ENCODE data around the gene PPP3CA. TPM values are rescaled to one million over a fixed set of nuclear protein-coding genes. Genes with fewer than 3 reads are reported as not detected.

Gene PPP3CA
- total and polyA plus RNA-seq, 2 experiments from 2014 or later = 27.0 to 45.2 TPM

DNA sequence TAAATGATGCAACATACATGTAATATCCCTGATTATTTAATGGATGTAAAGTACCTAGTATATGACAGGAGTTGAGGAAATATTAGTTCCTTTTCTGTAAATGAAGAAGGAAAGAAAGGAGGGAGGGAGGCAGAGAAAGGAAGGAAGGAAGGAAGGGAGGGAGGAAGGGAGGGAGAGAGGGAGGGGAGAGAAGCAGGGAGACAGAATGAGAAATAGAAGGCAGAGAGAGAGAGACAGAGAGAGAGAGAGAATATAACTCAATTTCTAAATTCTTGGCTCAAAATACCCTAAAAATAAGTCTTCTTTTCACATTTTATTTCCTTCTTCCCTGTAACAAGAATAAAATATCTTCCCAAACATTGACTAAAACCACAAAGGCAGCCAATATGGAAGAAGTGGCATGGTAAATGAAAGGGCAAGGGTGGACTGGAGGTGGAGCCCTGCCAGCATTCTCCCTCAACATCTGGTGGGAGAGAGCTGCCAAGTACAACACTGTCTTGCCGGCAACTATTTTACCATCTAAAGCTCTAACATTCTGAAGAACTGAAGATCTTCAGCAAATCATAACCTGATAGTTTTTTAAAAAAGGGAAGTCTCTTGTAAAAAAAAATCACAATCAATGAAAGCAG, 245.1 kb downstream of the PPP3CA start (continued):
- TF ChIP-seq, protein P1, sequence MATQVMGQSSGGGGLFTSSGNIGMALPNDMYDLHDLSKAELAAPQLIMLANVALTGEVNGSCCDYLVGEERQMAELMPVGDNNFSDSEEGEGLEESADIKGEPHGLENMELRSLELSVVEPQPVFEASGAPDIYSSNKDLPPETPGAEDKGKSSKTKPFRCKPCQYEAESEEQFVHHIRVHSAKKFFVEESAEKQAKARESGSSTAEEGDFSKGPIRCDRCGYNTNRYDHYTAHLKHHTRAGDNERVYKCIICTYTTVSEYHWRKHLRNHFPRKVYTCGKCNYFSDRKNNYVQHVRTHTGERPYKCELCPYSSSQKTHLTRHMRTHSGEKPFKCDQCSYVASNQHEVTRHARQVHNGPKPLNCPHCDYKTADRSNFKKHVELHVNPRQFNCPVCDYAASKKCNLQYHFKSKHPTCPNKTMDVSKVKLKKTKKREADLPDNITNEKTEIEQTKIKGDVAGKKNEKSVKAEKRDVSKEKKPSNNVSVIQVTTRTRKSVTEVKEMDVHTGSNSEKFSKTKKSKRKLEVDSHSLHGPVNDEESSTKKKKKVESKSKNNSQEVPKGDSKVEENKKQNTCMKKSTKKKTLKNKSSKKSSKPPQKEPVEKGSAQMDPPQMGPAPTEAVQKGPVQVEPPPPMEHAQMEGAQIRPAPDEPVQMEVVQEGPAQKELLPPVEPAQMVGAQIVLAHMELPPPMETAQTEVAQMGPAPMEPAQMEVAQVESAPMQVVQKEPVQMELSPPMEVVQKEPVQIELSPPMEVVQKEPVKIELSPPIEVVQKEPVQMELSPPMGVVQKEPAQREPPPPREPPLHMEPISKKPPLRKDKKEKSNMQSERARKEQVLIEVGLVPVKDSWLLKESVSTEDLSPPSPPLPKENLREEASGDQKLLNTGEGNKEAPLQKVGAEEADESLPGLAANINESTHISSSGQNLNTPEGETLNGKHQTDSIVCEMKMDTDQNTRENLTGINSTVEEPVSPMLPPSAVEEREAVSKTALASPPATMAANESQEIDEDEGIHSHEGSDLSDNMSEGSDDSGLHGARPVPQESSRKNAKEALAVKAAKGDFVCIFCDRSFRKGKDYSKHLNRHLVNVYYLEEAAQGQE (IDR thresholded peaks at IDR 0.05; ENCODE audit: unreplicated experiment) = no peak
- TF ChIP-seq, protein P2, sequence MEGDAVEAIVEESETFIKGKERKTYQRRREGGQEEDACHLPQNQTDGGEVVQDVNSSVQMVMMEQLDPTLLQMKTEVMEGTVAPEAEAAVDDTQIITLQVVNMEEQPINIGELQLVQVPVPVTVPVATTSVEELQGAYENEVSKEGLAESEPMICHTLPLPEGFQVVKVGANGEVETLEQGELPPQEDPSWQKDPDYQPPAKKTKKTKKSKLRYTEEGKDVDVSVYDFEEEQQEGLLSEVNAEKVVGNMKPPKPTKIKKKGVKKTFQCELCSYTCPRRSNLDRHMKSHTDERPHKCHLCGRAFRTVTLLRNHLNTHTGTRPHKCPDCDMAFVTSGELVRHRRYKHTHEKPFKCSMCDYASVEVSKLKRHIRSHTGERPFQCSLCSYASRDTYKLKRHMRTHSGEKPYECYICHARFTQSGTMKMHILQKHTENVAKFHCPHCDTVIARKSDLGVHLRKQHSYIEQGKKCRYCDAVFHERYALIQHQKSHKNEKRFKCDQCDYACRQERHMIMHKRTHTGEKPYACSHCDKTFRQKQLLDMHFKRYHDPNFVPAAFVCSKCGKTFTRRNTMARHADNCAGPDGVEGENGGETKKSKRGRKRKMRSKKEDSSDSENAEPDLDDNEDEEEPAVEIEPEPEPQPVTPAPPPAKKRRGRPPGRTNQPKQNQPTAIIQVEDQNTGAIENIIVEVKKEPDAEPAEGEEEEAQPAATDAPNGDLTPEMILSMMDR (conservative IDR thresholded peaks at IDR 0.05; ENCODE audit: low read depth in 2 of 2) = no peak

DNA sequence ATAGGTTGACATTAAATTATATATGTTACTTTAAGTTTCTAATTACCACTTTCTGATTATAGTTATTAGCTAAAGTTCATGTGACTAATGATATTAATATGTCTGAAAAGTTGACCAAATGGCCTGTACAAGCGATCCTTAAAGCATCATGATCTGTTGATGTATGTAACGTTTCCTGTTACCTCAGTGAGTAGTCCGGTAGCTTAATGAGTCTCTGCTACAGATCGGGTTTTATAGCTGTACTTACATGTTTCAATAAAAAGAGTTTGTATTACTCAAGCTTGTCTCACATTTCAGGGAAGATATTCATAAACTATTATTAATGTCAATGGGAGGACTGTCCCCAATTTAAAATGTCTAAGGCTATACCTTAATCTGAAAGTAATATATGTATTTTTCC, 246.3 kb downstream of the PPP3CA start:
- H2AFZ ChIP-seq = no peak overlapping the region
- no peaks in the 10 kb centered on the region for H3K9me3 Mint-ChIP-seq
- H4K20me1 ChIP-seq (replicated peaks; ENCODE audit: insufficient read depth) = no peaks in the 10 kb centered on the region
- H3K79me2 ChIP-seq (replicated peaks; ENCODE audit: insufficient read depth) = no peaks in the 10 kb centered on the region
- no peaks in the 10 kb centered on the region for H3F3A ChIP-seq (replicated peaks; ENCODE audit: low read depth)
- ATAC-seq (no peak), DNase-seq (ENCODE audit: low spot score) (no peak)
- no peaks in the 10 kb centered on the region for H3K9me2 ChIP-seq (ENCODE audit: insufficient read depth)
- H3K27me3 ChIP-seq (ENCODE audit: insufficient read depth) = no peaks in the 10 kb centered on the region
- no peaks in the 10 kb centered on the region for H3K36me3 ChIP-seq (ENCODE audit: insufficient read depth)
- no peaks in the 10 kb centered on the region for H3K27me3 Mint-ChIP-seq (ENCODE audit: insufficient read depth, low read depth, poor library complexity)
- H3K4me3 Mint-ChIP-seq = no peak overlapping the region
- peaks cover 18% of the 10 kb centered on the region for H3K4me1 ChIP-seq (ENCODE audit: insufficient read depth)
- H3K4me3 ChIP-seq = no peak overlapping the region
- H3K4me1 Mint-ChIP-seq = peaks cover 26% of the 10 kb centered on the region
- no peak overlapping the region for H3K27ac Mint-ChIP-seq
- H3K27ac ChIP-seq (ENCODE audit: low read depth) = no peak overlapping the region
- no peaks in the 10 kb centered on the region; the same call in 2 of the 3 replicates for H3K36me3 Mint-ChIP-seq (ENCODE audit: low read depth)
- no peak overlapping the region for H3K4me2 ChIP-seq
- TF ChIP-seq, protein P3, sequence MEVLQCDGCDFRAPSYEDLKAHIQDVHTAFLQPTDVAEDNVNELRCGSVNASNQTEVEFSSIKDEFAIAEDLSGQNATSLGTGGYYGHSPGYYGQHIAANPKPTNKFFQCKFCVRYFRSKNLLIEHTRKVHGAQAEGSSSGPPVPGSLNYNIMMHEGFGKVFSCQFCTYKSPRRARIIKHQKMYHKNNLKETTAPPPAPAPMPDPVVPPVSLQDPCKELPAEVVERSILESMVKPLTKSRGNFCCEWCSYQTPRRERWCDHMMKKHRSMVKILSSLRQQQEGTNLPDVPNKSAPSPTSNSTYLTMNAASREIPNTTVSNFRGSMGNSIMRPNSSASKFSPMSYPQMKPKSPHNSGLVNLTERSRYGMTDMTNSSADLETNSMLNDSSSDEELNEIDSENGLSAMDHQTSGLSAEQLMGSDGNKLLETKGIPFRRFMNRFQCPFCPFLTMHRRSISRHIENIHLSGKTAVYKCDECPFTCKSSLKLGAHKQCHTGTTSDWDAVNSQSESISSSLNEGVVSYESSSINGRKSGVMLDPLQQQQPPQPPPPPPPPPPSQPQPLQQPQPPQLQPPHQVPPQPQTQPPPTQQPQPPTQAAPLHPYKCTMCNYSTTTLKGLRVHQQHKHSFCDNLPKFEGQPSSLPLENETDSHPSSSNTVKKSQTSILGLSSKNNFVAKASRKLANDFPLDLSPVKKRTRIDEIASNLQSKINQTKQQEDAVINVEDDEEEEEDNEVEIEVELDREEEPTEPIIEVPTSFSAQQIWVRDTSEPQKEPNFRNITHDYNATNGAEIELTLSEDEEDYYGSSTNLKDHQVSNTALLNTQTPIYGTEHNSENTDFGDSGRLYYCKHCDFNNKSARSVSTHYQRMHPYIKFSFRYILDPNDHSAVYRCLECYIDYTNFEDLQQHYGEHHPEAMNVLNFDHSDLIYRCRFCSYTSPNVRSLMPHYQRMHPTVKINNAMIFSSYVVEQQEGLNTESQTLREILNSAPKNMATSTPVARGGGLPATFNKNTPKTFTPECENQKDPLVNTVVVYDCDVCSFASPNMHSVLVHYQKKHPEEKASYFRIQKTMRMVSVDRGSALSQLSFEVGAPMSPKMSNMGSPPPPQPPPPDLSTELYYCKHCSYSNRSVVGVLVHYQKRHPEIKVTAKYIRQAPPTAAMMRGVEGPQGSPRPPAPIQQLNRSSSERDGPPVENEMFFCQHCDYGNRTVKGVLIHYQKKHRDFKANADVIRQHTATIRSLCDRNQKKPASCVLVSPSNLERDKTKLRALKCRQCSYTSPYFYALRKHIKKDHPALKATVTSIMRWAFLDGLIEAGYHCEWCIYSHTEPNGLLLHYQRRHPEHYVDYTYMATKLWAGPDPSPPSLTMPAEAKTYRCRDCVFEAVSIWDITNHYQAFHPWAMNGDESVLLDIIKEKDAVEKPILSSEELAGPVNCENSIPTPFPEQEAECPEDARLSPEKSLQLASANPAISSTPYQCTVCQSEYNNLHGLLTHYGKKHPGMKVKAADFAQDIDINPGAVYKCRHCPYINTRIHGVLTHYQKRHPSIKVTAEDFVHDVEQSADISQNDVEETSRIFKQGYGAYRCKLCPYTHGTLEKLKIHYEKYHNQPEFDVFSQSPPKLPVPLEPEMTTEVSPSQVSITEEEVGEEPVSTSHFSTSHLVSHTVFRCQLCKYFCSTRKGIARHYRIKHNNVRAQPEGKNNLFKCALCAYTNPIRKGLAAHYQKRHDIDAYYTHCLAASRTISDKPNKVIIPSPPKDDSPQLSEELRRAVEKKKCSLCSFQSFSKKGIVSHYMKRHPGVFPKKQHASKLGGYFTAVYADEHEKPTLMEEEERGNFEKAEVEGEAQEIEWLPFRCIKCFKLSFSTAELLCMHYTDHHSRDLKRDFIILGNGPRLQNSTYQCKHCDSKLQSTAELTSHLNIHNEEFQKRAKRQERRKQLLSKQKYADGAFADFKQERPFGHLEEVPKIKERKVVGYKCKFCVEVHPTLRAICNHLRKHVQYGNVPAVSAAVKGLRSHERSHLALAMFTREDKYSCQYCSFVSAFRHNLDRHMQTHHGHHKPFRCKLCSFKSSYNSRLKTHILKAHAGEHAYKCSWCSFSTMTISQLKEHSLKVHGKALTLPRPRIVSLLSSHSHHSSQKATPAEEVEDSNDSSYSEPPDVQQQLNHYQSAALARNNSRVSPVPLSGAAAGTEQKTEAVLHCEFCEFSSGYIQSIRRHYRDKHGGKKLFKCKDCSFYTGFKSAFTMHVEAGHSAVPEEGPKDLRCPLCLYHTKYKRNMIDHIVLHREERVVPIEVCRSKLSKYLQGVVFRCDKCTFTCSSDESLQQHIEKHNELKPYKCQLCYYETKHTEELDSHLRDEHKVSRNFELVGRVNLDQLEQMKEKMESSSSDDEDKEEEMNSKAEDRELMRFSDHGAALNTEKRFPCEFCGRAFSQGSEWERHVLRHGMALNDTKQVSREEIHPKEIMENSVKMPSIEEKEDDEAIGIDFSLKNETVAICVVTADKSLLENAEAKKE (CRISPR knock-in tag; IDR thresholded peaks at IDR 0.05) = no peak
- no peak for TF ChIP-seq NANOG (IDR thresholded peaks at IDR 0.05; ENCODE audit: borderline replicate concordance)
- no peak for TF ChIP-seq JUNB (IDR thresholded peaks at IDR 0.05; ENCODE audit: unreplicated experiment)
- no peak for TF ChIP-seq POLR2AphosphoS5 (IDR thresholded peaks at IDR 0.05; ENCODE audit: low read depth)
- TF ChIP-seq ZNF331 (CRISPR knock-in tag; IDR thresholded peaks at IDR 0.05; ENCODE audit: low read depth) = no peak
- no peak for TF ChIP-seq EZH2 (IDR thresholded peaks at IDR 0.05; ENCODE audit: low read depth, unreplicated experiment)
- TF ChIP-seq EZH2phosphoT487 (IDR thresholded peaks at IDR 0.05; ENCODE audit: unreplicated experiment) = no peak
- no peak for TF ChIP-seq CREB1 (CRISPR knock-in tag; IDR thresholded peaks at IDR 0.05; ENCODE audit: low read depth)
- TF ChIP-seq, protein P4, sequence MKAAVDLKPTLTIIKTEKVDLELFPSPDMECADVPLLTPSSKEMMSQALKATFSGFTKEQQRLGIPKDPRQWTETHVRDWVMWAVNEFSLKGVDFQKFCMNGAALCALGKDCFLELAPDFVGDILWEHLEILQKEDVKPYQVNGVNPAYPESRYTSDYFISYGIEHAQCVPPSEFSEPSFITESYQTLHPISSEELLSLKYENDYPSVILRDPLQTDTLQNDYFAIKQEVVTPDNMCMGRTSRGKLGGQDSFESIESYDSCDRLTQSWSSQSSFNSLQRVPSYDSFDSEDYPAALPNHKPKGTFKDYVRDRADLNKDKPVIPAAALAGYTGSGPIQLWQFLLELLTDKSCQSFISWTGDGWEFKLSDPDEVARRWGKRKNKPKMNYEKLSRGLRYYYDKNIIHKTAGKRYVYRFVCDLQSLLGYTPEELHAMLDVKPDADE (IDR thresholded peaks at IDR 0.05) = no peak
